22Rv1 (cell line): ENCODE measurements around the gene TSC22D4.

ENCODE experiments used
- CTCF ChIP-seq: fragments of 450-650 bp; IDR thresholded peaks from 2 replicates; pipeline ENCODE4 v1.5.1; 2017; ENCODE audit warnings: mild to moderate bottlenecking
- ZFX ChIP-seq: fragments of 450-650 bp; IDR thresholded peaks from 2 replicates; pipeline ENCODE4 v1.6.1; 2017; ENCODE audit warnings: antibody characterized with exemption, borderline replicate concordance

GRCh38 chr7:100486111-100486636 is 7.2 kb upstream of the TSC22D4 start:
- TF ChIP-seq CTCF (no peak), ZFX (no peak)
